ENCODE results near the gene MCTP1.

- TF ChIP-seq POLR2AphosphoS5 (IDR thresholded peaks at IDR 0.05) = no peak
- TF ChIP-seq CTCF (IDR thresholded peaks at IDR 0.05) = no peak
- TF ChIP-seq POLR2A (IDR thresholded peaks at IDR 0.05; ENCODE audit: low read depth) = no peak
- no peak for TF ChIP-seq EP300 (IDR thresholded peaks at IDR 0.05)
These were observed 514.9 kb downstream of the MCTP1 start for GRCh38 chr5:94769996-94770395.

All from esophagus muscularis mucosa (tissue), 4 donors.